ENCODE data around the gene DPAGT1.
A peak's percentile ranks its signal among the peaks of the same experiment; 100 is the strongest.
"Not testable (repeated sequence)": the region's sequence is repeated elsewhere in the genome, so short reads cannot be mapped to it uniquely, and the experiment has no call there.

Gene DPAGT1

GRCh38 chr11:119101759-119102423 is at the start of gene DPAGT1:
DPAGT1 (minus strand) TSS chr11:119101853; CDS start chr11:119101655, 198 bp downstream.
- peak; percentile 97 for DNase-seq

- no peak for DNase-seq
Measured at GRCh38 chr11:119149786-119150275, 48.2 kb upstream of the DPAGT1 start.

- peak; percentile 91 for DNase-seq
Measured at GRCh38 chr11:119149018-119149785, 47.5 kb upstream of the DPAGT1 start, which contains the start of gene ABCG4. ABCG4 (plus strand) TSS chr11:119149052; CDS start chr11:119149966, 914 bp downstream.

GRCh38 chr11:119148720-119149017 is 47.0 kb upstream of the DPAGT1 start:
- peak; percentile 58 for DNase-seq

GRCh38 chr11:119147604-119148333 is 46.1 kb upstream of the DPAGT1 start:
- DNase-seq: peak; percentile 95

- no peak for DNase-seq
Measured at GRCh38 chr11:119145551-119145950, 43.9 kb upstream of the DPAGT1 start.

GRCh38 chr11:119144825-119145486 is 43.3 kb upstream of the DPAGT1 start:
- peak; percentile 96 for DNase-seq

- DNase-seq: not testable (repeated sequence)
Measured at GRCh38 chr11:119139276-119139675, 37.6 kb upstream of the DPAGT1 start.

- DNase-seq: peak; percentile 10
Measured at GRCh38 chr11:119134389-119134978, 32.8 kb upstream of the DPAGT1 start.

- DNase-seq: no peak
Measured at GRCh38 chr11:119130662-119131061, 29.0 kb upstream of the DPAGT1 start.

GRCh38 chr11:119126675-119127268 is 25.1 kb upstream of the DPAGT1 start:
- DNase-seq: no peak

- DNase-seq: no peak
Measured at GRCh38 chr11:119125821-119126220, 24.2 kb upstream of the DPAGT1 start.

GRCh38 chr11:119121811-119122124 is 20.1 kb upstream of the DPAGT1 start:
- no peak for DNase-seq

GRCh38 chr11:119121008-119121810 is 19.6 kb upstream of the DPAGT1 start, which contains the start of gene HINFP:
HINFP (plus strand) TSS chr11:119121580; CDS start chr11:119126945, 5,365 bp downstream.
- DNase-seq: peak; percentile 99

GRCh38 chr11:119120639-119121007 is 19.0 kb upstream of the DPAGT1 start:
- peak; percentile 59 for DNase-seq

GRCh38 chr11:119118946-119119345 is 17.3 kb upstream of the DPAGT1 start:
- no peak for DNase-seq

GRCh38 chr11:119118227-119118626 is 16.6 kb upstream of the DPAGT1 start:
- no peak for DNase-seq

- DNase-seq: no peak
Measured at GRCh38 chr11:119117004-119117706, 15.5 kb upstream of the DPAGT1 start.

GRCh38 chr11:119116601-119117000 is 14.9 kb upstream of the DPAGT1 start:
- DNase-seq: no peak

- DNase-seq: no peak
Measured at GRCh38 chr11:119116235-119116594, 14.6 kb upstream of the DPAGT1 start.
